ENCODE data around the gene PEX10. TPM values are rescaled to one million over a fixed set of nuclear protein-coding genes. Genes with fewer than 3 reads are reported as not detected.

Gene PEX10
- total RNA-seq, 5 donors from 2014 or later (not counting 1 experiment from before 2014, with no cell fraction given), result 11.7 to 13.2 (median 12.2) TPM

GRCh38 chr1:2377751-2378440 lies 34.5 kb downstream of the PEX10 start:
- H3K36me3 ChIP-seq (ENCODE audit: control insufficient read depth in 2 of 2, extremely low read depth in 1 of 2, insufficient read depth in 1 of 2, low read length in 1 of 2), result no peaks in the 10 kb centered on the region
- no peak overlapping the region for H3K4me3 Mint-ChIP-seq
- H3K36me3 Mint-ChIP-seq, result no peaks in the 10 kb centered on the region
- H3K4me1 Mint-ChIP-seq, result peaks cover 0 to 2% (median 0%) of the 10 kb centered on the region in 3 donors
- ChIA-PET POLR2A (no interaction called here), CTCF (no interaction called here)
- H3K9me3 ChIP-seq, result no peaks in the 10 kb centered on the region
- H3K9me3 Mint-ChIP-seq, result no peaks in the 10 kb centered on the region
- H3K27me3 Mint-ChIP-seq, result no peaks in the 10 kb centered on the region
- DNase-seq (no peak), ATAC-seq (replicated peaks in 1 of 4) (no peak)
- H3K4me1 ChIP-seq (ENCODE audit: control insufficient read depth in 1 of 2, extremely low read depth in 1 of 2, insufficient read depth in 2 of 2, low read length in 2 of 2), result peaks cover 4 to 14% of the 10 kb centered on the region in 2 experiments
- H3K27me3 ChIP-seq (replicated peaks in 1 of 2; ENCODE audit: control insufficient read depth in 2 of 2, extremely low read depth in 1 of 2, insufficient read depth in 2 of 2, low read length in 1 of 2), result peaks cover 0 to 15% of the 10 kb centered on the region in 2 experiments
- 93% methylated on average over 13 of the region's 16 CpGs for WGBS (ENCODE audit: insufficient coverage)
- no peak overlapping the region for H3K4me3 ChIP-seq (ENCODE audit: control insufficient read depth in 1 of 2, extremely low read depth in 1 of 2, low read length in 1 of 2)
- no peak overlapping the region for H3K27ac Mint-ChIP-seq
- H3K27ac ChIP-seq (ENCODE audit: low read length), result no peak overlapping the region

GRCh38 chr1:2376931-2377672 lies 35.3 kb downstream of the PEX10 start:
- H3K4me3 Mint-ChIP-seq, result no peak overlapping the region
- ATAC-seq (replicated peaks in 1 of 4), result no peak
- Histone ChIP-seq H3K27me3 (replicated peaks in 1 of 2; ENCODE audit: control insufficient read depth in 2 of 2, extremely low read depth in 1 of 2, insufficient read depth in 2 of 2, low read length in 1 of 2) (peaks cover 0 to 15% of the 10 kb centered on the region in 2 experiments), H3K9me3 (no peaks in the 10 kb centered on the region), H3K4me1 (ENCODE audit: control insufficient read depth in 1 of 2, extremely low read depth in 1 of 2, insufficient read depth in 2 of 2, low read length in 2 of 2) (peaks cover 3 to 8% of the 10 kb centered on the region in 2 experiments), H3K4me3 (ENCODE audit: control insufficient read depth in 1 of 2, extremely low read depth in 1 of 2, low read length in 1 of 2) (no peak overlapping the region), H3K27ac (ENCODE audit: low read length) (no peak overlapping the region), H3K36me3 (ENCODE audit: control insufficient read depth in 2 of 2, extremely low read depth in 1 of 2, insufficient read depth in 1 of 2, low read length in 1 of 2) (no peaks in the 10 kb centered on the region)
- WGBS (ENCODE audit: insufficient coverage), result 94% methylated on average over 23 of the region's 25 CpGs
- H3K9me3 Mint-ChIP-seq, result no peaks in the 10 kb centered on the region
- CTCF ChIA-PET, result interaction anchor here in 1 of 2 donors (0.6 kb wide), 1 partner anchor 188 kb away, joined by 4 read pairs; no protein-coding TSS in a partner anchor
- H3K4me1 Mint-ChIP-seq, result peaks cover 0 to 2% (median 0%) of the 10 kb centered on the region in 3 donors
- no peaks in the 10 kb centered on the region for H3K36me3 Mint-ChIP-seq
- POLR2A ChIA-PET, result no interaction called here
- no peaks in the 10 kb centered on the region for H3K27me3 Mint-ChIP-seq
- no peak for DNase-seq
- no peak overlapping the region for H3K27ac Mint-ChIP-seq

- DNase-seq, result no peak
- ChIA-PET CTCF (interaction anchor here in 1 of 2 donors (0.6 kb wide), 1 partner anchor 187 kb away, joined by 4 read pairs; no protein-coding TSS in a partner anchor), POLR2A (no interaction called here)
- Histone ChIP-seq H3K36me3 (ENCODE audit: control insufficient read depth in 2 of 2, extremely low read depth in 1 of 2, insufficient read depth in 1 of 2, low read length in 1 of 2) (no peaks in the 10 kb centered on the region), H3K4me3 (ENCODE audit: control insufficient read depth in 1 of 2, extremely low read depth in 1 of 2, low read length in 1 of 2) (no peak overlapping the region), H3K4me1 (ENCODE audit: control insufficient read depth in 1 of 2, extremely low read depth in 1 of 2, insufficient read depth in 2 of 2, low read length in 2 of 2) (peaks cover 0 to under 1% of the 10 kb centered on the region in 2 experiments), H3K27ac (ENCODE audit: low read length) (no peak overlapping the region), H3K27me3 (replicated peaks in 1 of 2; ENCODE audit: control insufficient read depth in 2 of 2, extremely low read depth in 1 of 2, insufficient read depth in 2 of 2, low read length in 1 of 2) (peaks cover 0 to 15% of the 10 kb centered on the region in 2 experiments), H3K9me3 (no peaks in the 10 kb centered on the region)
- Mint-ChIP-seq H3K9me3 (no peaks in the 10 kb centered on the region), H3K4me3 (no peak overlapping the region), H3K4me1 (no peaks in the 10 kb centered on the region), H3K27me3 (no peaks in the 10 kb centered on the region), H3K36me3 (no peaks in the 10 kb centered on the region), H3K27ac (no peak overlapping the region)
- 86% methylated on average over 23 of the region's 23 CpGs for WGBS (ENCODE audit: insufficient coverage)
- no peak for ATAC-seq (replicated peaks in 1 of 4)
Measured at GRCh38 chr1:2376261-2376741, 36.1 kb downstream of the PEX10 start.

GRCh38 chr1:2375923-2376260 lies 36.5 kb downstream of the PEX10 start:
- ChIA-PET CTCF (no interaction called here), POLR2A (no interaction called here)
- Mint-ChIP-seq H3K27me3 (no peaks in the 10 kb centered on the region), H3K4me1 (no peaks in the 10 kb centered on the region), H3K36me3 (peaks cover 2% of the 10 kb centered on the region), H3K4me3 (no peak overlapping the region), H3K27ac (no peak overlapping the region), H3K9me3 (no peaks in the 10 kb centered on the region)
- Histone ChIP-seq H3K27ac (ENCODE audit: low read length) (no peak overlapping the region), H3K27me3 (replicated peaks in 1 of 2; ENCODE audit: control insufficient read depth in 2 of 2, extremely low read depth in 1 of 2, insufficient read depth in 2 of 2, low read length in 1 of 2) (peaks cover 0 to 15% of the 10 kb centered on the region in 2 experiments), H3K4me3 (ENCODE audit: control insufficient read depth in 1 of 2, extremely low read depth in 1 of 2, low read length in 1 of 2) (no peak overlapping the region), H3K4me1 (ENCODE audit: control insufficient read depth in 1 of 2, extremely low read depth in 1 of 2, insufficient read depth in 2 of 2, low read length in 2 of 2) (no peaks in the 10 kb centered on the region), H3K9me3 (no peaks in the 10 kb centered on the region), H3K36me3 (ENCODE audit: control insufficient read depth in 2 of 2, extremely low read depth in 1 of 2, insufficient read depth in 1 of 2, low read length in 1 of 2) (no peaks in the 10 kb centered on the region)
- ATAC-seq (replicated peaks in 1 of 4) (no peak), DNase-seq (no peak)
- WGBS (ENCODE audit: insufficient coverage), result 76% methylated on average over 7 of the region's 7 CpGs

- DNase-seq (no peak), ATAC-seq (replicated peaks in 1 of 4) (no peak)
- no peak overlapping the region for H3K4me3 ChIP-seq (ENCODE audit: control insufficient read depth in 1 of 2, extremely low read depth in 1 of 2, low read length in 1 of 2)
- H3K36me3 Mint-ChIP-seq, result peaks cover 2% of the 10 kb centered on the region
- ChIA-PET CTCF (no interaction called here), POLR2A (no interaction called here)
- H3K4me1 ChIP-seq (ENCODE audit: control insufficient read depth in 1 of 2, extremely low read depth in 1 of 2, insufficient read depth in 2 of 2, low read length in 2 of 2), result no peaks in the 10 kb centered on the region
- no peaks in the 10 kb centered on the region for H3K9me3 Mint-ChIP-seq
- 84% methylated on average over 23 of the region's 23 CpGs for WGBS (ENCODE audit: insufficient coverage)
- no peaks in the 10 kb centered on the region for H3K36me3 ChIP-seq (ENCODE audit: control insufficient read depth in 2 of 2, extremely low read depth in 1 of 2, insufficient read depth in 1 of 2, low read length in 1 of 2)
- peaks cover 0 to 15% of the 10 kb centered on the region in 2 experiments for H3K27me3 ChIP-seq (replicated peaks in 1 of 2; ENCODE audit: control insufficient read depth in 2 of 2, extremely low read depth in 1 of 2, insufficient read depth in 2 of 2, low read length in 1 of 2)
- no peak overlapping the region for H3K27ac Mint-ChIP-seq
- H3K27me3 Mint-ChIP-seq, result no peaks in the 10 kb centered on the region
- no peaks in the 10 kb centered on the region for H3K4me1 Mint-ChIP-seq
- H3K4me3 Mint-ChIP-seq, result no peak overlapping the region
- no peak overlapping the region for H3K27ac ChIP-seq (ENCODE audit: low read length)
- H3K9me3 ChIP-seq, result no peaks in the 10 kb centered on the region
Measured at GRCh38 chr1:2375246-2375922, 37.0 kb downstream of the PEX10 start.

- no peaks in the 10 kb centered on the region for H3K9me3 Mint-ChIP-seq
- H3K4me1 ChIP-seq (ENCODE audit: control insufficient read depth in 1 of 2, extremely low read depth in 1 of 2, insufficient read depth in 2 of 2, low read length in 2 of 2), result no peaks in the 10 kb centered on the region
- H3K27me3 Mint-ChIP-seq, result no peaks in the 10 kb centered on the region
- peaks cover 5% of the 10 kb centered on the region for H3K36me3 Mint-ChIP-seq
- peaks cover 0 to 15% of the 10 kb centered on the region in 2 experiments for H3K27me3 ChIP-seq (replicated peaks in 1 of 2; ENCODE audit: control insufficient read depth in 2 of 2, extremely low read depth in 1 of 2, insufficient read depth in 2 of 2, low read length in 1 of 2)
- POLR2A ChIA-PET, result no interaction called here
- 78% methylated on average over 4 of the region's 17 CpGs for WGBS (ENCODE audit: insufficient coverage)
- no peak overlapping the region for H3K27ac ChIP-seq (ENCODE audit: low read length)
- DNase-seq, result no peak
- no peaks in the 10 kb centered on the region for H3K4me1 Mint-ChIP-seq
- ATAC-seq (replicated peaks in 1 of 4), result no peak
- H3K27ac Mint-ChIP-seq, result no peak overlapping the region
- no peaks in the 10 kb centered on the region for H3K36me3 ChIP-seq (ENCODE audit: control insufficient read depth in 2 of 2, extremely low read depth in 1 of 2, insufficient read depth in 1 of 2, low read length in 1 of 2)
- CTCF ChIA-PET, result no interaction called here
- H3K9me3 ChIP-seq, result no peaks in the 10 kb centered on the region
- H3K4me3 Mint-ChIP-seq, result no peak overlapping the region
- no peak overlapping the region for H3K4me3 ChIP-seq (ENCODE audit: control insufficient read depth in 1 of 2, extremely low read depth in 1 of 2, low read length in 1 of 2)
Measured at GRCh38 chr1:2374252-2375155, 37.9 kb downstream of the PEX10 start.

All from T-cell (primary cell).